Tibial artery (tissue), 4 donors: Measurements from ENCODE around the gene LDLRAD2.

Experiments used
- DNase-seq, 2 donors: peaks; one replicate each; pipeline ENCODE4 v3.0.0-alpha.2; 2019
- H3K27ac ChIP-seq, 2 donors: fragments of 200-600 bp; sonication (generic) in 1 of 2; 1 replicate in 1 of 2; 2 replicates in 1 of 2; pipeline ENCODE4 v1.5.1; 2018 to 2019; ENCODE audit warnings: mild to moderate bottlenecking in 1 of 2
- H3K27me3 ChIP-seq, 2 donors: fragments of 200-600 bp; sonication (generic) in 1 of 2; one replicate each; pipeline versions ENCODE4 v1.5.1 to v1.6.0; 2016 to 2019
- H3K36me3 ChIP-seq, 3 donors: fragments of 200-600 bp; sonication (generic) in 2 of 3; one replicate each; pipeline ENCODE4 v1.5.1; 2016 to 2019; ENCODE audit warnings: mild to moderate bottlenecking in 2 of 3
- H3K4me1 ChIP-seq, 4 donors: fragments of 200-600 bp; sonication (generic) in 2 of 4; 1 replicate in 3 of 4; 2 replicates in 1 of 4; pipeline ENCODE4 v1.5.1; 2016 to 2019
- H3K4me3 ChIP-seq, 2 donors: fragments of 200-600 bp; sonication (generic) in 1 of 2; 1 replicate in 1 of 2; 2 replicates in 1 of 2; pipeline ENCODE4 v1.5.1; 2018 to 2019; ENCODE audit warnings: mild to moderate bottlenecking in 2 of 2
- H3K9me3 ChIP-seq, 3 donors: fragments of 200-600 bp; sonication (generic) in 1 of 3; one replicate each; pipeline ENCODE4 v1.5.1; 2016 to 2019
- intact Hi-C: fragments of 100-400 bp; cut with DNase I; formaldehyde crosslinking; loops from one replicate; pipeline ENCODE4 v1.15.0; 2023; ENCODE audit warnings: low total_unique reads
- TF ChIP-seq, protein P1 (sequence below), 2 experiments: fragments of 200-600 bp in 1 of 2; fragments of 450-650 bp in 1 of 2; IDR thresholded peaks; one replicate each; pipeline ENCODE4 v1.5.1; 2017 to 2019; ENCODE audit warnings: antibody characterized with exemption in 2 of 2, mild to moderate bottlenecking in 1 of 2, moderate library complexity in 1 of 2

Gene LDLRAD2

GRCh38 chr1:21834094-21834493 is 22.0 kb downstream of the LDLRAD2 start:
- no peaks in the 10 kb centered on the region for H3K27me3 ChIP-seq
- H3K4me3 ChIP-seq = no peak overlapping the region
- H3K9me3 ChIP-seq = no peaks in the 10 kb centered on the region
- TF ChIP-seq, protein P1, sequence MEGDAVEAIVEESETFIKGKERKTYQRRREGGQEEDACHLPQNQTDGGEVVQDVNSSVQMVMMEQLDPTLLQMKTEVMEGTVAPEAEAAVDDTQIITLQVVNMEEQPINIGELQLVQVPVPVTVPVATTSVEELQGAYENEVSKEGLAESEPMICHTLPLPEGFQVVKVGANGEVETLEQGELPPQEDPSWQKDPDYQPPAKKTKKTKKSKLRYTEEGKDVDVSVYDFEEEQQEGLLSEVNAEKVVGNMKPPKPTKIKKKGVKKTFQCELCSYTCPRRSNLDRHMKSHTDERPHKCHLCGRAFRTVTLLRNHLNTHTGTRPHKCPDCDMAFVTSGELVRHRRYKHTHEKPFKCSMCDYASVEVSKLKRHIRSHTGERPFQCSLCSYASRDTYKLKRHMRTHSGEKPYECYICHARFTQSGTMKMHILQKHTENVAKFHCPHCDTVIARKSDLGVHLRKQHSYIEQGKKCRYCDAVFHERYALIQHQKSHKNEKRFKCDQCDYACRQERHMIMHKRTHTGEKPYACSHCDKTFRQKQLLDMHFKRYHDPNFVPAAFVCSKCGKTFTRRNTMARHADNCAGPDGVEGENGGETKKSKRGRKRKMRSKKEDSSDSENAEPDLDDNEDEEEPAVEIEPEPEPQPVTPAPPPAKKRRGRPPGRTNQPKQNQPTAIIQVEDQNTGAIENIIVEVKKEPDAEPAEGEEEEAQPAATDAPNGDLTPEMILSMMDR (IDR thresholded peaks at IDR 0.05) = no peak
- intact Hi-C loops = no loop called here
- no peak overlapping the region for H3K27ac ChIP-seq
- H3K4me1 ChIP-seq = no peaks in the 10 kb centered on the region
- H3K36me3 ChIP-seq = peaks cover 100% of the 10 kb centered on the region in 3 donors
- no peak for DNase-seq

DNA sequence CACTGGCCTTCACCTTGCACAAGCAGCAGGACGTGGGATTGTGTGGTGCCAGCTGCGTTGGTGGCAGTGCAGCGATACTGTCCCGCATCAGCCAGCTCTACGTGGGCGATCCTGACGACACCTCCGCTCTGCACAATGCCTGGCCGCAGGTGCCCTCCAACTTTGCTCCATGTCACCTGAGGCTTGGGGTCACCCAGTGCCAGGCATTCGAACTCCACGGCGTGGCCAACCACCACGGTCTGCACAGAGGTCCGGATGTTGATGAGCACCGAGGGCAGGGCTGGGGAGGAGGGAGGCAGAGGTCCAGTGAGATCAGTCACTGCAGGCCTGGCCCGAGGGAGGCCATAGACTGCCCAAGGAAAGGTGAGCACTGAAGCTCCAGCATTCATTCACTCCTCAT is 22.6 kb downstream of the LDLRAD2 start:
- Histone ChIP-seq H3K27ac (no peak overlapping the region), H3K9me3 (no peaks in the 10 kb centered on the region), H3K36me3 (peaks cover 100% of the 10 kb centered on the region in 3 donors), H3K27me3 (no peaks in the 10 kb centered on the region), H3K4me1 (no peaks in the 10 kb centered on the region), H3K4me3 (no peak overlapping the region)
- no peak for DNase-seq
- TF ChIP-seq, protein P1 (IDR thresholded peaks at IDR 0.05) = no peak
- intact Hi-C loops = no loop called here

GRCh38 chr1:21836010-21836409 is 23.9 kb downstream of the LDLRAD2 start:
- no peak for DNase-seq
- H3K27ac ChIP-seq = no peak overlapping the region
- peaks cover 100% of the 10 kb centered on the region in 3 donors for H3K36me3 ChIP-seq
- H3K4me3 ChIP-seq = no peak overlapping the region
- intact Hi-C loops = no loop called here
- no peaks in the 10 kb centered on the region for H3K9me3 ChIP-seq
- no peaks in the 10 kb centered on the region for H3K4me1 ChIP-seq
- TF ChIP-seq, protein P1 (IDR thresholded peaks at IDR 0.05) = no peak
- H3K27me3 ChIP-seq = no peaks in the 10 kb centered on the region

DNA sequence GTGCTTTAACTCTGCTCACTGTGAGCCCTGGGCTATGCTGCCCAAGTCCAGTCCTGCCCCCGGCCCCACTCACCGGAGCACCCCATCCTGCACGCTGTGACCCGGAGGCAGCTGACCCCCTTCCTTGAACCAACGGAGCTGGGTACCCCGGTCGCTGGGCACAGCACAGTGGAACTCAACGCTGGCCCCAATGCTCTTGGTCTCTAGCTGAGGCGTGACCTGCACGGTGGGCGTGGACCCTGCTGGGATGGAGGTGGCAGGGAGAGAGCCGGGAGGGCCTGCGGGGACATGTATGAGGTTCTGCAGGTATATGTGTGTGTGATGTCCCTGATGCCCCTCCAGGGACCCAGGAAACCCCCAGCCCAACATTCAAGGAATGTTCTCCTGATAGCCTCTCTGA is 24.7 kb downstream of the LDLRAD2 start:
- Histone ChIP-seq H3K27me3 (no peaks in the 10 kb centered on the region), H3K4me1 (no peaks in the 10 kb centered on the region), H3K4me3 (no peak overlapping the region), H3K9me3 (no peaks in the 10 kb centered on the region), H3K27ac (no peak overlapping the region), H3K36me3 (peaks cover 100% of the 10 kb centered on the region in 3 donors)
- TF ChIP-seq, protein P1 (IDR thresholded peaks at IDR 0.05) = no peak
- intact Hi-C loops = no loop called here
- DNase-seq = no peak

DNA sequence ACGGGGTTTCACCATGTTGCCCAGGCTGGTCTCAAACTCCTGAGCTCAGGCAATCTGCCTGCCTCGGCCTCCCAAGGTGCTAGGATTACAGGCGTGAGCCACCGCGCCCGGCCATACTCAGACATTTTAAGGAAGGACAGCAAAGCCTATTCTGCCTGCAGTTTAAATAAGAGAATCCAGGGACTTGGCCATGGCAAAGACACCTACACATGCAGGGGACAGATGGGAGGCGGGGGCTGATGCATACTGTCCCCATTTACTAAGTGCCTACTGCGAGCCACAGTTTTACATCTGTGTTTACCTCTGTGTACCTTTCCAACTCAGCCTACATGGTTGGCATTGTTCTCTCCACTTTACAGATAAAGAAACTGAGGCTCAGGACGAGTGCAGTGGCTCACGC is 25.4 kb downstream of the LDLRAD2 start:
- H3K27ac ChIP-seq = no peak overlapping the region
- H3K27me3 ChIP-seq = no peaks in the 10 kb centered on the region
- H3K4me3 ChIP-seq = no peak overlapping the region
- no peak for DNase-seq
- peaks cover 100% of the 10 kb centered on the region in 3 donors for H3K36me3 ChIP-seq
- intact Hi-C loops = no loop called here
- no peaks in the 10 kb centered on the region for H3K9me3 ChIP-seq
- TF ChIP-seq, protein P1 (IDR thresholded peaks at IDR 0.05) = no peak
- H3K4me1 ChIP-seq = no peaks in the 10 kb centered on the region
